NB4 (cell line): ENCODE data around the gene SELENOI.
"Not testable (repeated sequence)": the region's sequence is repeated elsewhere in the genome, so short reads cannot be mapped to it uniquely, and the experiment has no call there.

Experiments
- DNase-seq: peaks from one replicate; pipeline ENCODE4 v3.0.0; 2010; ENCODE audit warnings: low read depth
- H3K4me3 ChIP-seq: one replicate; pipeline ENCODE4 v1.5.1; 2011; ENCODE audit warnings: mild to moderate bottlenecking, low read depth, low read length, moderate library complexity
- MYC ChIP-seq: IDR thresholded peaks from 2 replicates; pipeline ENCODE4 v1.6.1; 2011; ENCODE audit warnings: low read depth, low read length
- POLR2A ChIP-seq: IDR thresholded peaks from 2 replicates; pipeline ENCODE4 v1.6.1; 2011; ENCODE audit warnings: mild to moderate bottlenecking; ENCODE audit not compliant: insufficient read length; ENCODE audit errors: extremely low read depth
- TF ChIP-seq, protein P1 (sequence below): IDR thresholded peaks from 2 replicates; pipeline ENCODE4 v1.6.1; 2011; ENCODE audit warnings: low read depth, low read length
- TF ChIP-seq, protein P2 (sequence below): IDR thresholded peaks from one replicate; pipeline ENCODE4 v1.5.1; 2012; ENCODE audit warnings: low read depth, low read length

The SELENOI gene

DNA sequence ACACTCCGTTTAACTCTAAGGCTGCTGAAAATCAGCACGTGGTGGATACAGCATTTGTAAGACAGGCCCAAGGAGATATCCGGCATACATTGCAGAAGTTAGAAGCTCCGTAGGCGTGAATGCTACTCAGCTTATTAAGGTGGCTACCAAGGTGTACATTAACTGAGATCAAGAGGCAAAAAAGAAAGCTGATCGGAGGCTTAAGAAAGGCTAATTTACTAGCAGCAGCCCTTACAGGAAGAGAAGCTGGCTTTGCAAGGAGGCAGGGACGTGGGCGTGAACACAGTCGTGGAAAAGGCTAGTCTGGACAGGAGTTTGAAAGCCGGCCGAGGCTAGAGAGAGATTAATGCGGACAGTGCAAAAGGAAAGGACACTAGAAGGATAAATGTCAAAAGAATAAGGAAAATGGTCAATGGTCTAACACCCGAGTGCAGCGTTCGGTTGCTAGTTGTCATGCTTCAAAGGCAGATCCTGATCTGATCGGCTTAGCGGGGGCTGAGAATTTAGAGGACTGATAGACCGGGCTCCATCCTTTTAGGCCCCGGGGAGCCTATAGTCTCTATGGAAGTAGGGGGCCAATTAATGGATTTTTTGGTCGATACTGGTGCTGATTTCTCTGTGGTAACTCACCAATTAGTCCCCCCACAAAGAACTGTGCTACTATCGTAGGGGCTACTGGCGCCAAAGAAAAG lies 45.6 kb upstream of the SELENOI start:
- no peak overlapping the region for H3K4me3 ChIP-seq
- DNase-seq = peak; percentile 31
- TF ChIP-seq MYC (0 out of 2 replicates have a peak, but pooled peaks have one; percentile 11), POLR2A (no peak)
- TF ChIP-seq, protein P1, sequence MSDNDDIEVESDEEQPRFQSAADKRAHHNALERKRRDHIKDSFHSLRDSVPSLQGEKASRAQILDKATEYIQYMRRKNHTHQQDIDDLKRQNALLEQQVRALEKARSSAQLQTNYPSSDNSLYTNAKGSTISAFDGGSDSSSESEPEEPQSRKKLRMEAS = peak; percentile 68
- TF ChIP-seq, protein P2, sequence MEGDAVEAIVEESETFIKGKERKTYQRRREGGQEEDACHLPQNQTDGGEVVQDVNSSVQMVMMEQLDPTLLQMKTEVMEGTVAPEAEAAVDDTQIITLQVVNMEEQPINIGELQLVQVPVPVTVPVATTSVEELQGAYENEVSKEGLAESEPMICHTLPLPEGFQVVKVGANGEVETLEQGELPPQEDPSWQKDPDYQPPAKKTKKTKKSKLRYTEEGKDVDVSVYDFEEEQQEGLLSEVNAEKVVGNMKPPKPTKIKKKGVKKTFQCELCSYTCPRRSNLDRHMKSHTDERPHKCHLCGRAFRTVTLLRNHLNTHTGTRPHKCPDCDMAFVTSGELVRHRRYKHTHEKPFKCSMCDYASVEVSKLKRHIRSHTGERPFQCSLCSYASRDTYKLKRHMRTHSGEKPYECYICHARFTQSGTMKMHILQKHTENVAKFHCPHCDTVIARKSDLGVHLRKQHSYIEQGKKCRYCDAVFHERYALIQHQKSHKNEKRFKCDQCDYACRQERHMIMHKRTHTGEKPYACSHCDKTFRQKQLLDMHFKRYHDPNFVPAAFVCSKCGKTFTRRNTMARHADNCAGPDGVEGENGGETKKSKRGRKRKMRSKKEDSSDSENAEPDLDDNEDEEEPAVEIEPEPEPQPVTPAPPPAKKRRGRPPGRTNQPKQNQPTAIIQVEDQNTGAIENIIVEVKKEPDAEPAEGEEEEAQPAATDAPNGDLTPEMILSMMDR = no peak

DNA sequence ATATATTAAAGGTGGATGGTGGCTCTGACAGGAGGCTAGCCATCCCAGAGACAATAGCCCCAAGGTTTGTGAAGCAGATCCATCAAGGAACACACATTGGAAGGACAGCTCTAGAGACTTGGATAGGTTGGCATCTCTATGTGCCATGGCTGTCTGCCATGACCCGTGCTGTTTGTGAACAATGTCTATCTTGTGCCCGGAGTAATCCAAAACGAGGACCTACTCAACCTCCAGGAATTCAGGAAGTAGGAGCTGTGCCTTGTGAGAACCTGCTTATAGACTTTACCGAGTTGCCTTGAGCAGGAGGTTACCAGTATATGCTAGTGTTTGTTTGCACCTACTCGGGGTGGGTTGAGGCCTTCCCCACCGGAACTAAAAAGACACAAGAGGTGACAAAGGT lies 43.1 kb upstream of the SELENOI start:
- no peak overlapping the region for H3K4me3 ChIP-seq
- TF ChIP-seq, protein P1 = no peak
- TF ChIP-seq, protein P2 = no peak
- TF ChIP-seq POLR2A (no peak), MYC (no peak)
- DNase-seq = no peak

DNA sequence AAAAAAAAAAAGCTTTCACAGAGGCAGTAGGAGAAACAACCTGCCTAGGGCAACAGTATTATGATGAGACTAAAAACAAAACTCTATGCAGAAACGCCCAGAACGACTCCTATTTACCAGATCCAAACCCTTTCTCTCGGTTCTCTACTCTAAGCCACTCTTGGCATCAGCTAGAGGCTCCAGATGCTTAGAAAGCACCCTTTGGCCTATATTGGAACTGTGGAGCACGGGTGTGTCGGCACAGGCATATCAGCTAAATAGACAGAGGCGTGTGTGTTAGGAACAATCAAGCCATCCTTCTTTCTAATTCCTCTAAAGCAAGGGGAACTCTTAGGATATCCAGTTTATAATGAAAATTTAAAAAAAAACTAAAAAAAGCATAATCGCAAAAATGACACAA lies 40.8 kb upstream of the SELENOI start:
- H3K4me3 ChIP-seq, DNase-seq: not testable (repeated sequence)

DNA sequence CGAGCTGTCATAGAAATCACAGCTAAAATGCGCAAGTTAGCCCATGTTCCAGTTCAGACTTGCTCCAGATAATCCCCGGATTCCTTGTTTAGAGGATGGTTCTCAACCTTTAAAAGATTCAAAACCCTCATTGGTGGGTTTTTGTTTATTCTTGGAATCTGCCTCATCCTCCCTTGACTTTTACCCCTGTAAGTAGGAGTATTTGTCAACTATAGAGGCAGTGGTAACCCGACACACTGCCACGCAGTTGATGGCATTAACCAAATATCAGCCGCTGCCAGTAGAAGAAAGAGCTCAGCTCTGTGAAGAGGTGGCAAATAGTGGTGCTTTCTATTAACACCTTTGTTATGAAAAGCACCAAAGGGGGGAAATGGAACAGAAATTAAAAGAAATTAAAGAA lies 40.4 kb upstream of the SELENOI start:
- TF ChIP-seq POLR2A (no peak), MYC (no peak)
- TF ChIP-seq, protein P1 = no peak
- TF ChIP-seq, protein P2 = no peak
- H3K4me3 ChIP-seq = no peak overlapping the region
- no peak for DNase-seq

DNA sequence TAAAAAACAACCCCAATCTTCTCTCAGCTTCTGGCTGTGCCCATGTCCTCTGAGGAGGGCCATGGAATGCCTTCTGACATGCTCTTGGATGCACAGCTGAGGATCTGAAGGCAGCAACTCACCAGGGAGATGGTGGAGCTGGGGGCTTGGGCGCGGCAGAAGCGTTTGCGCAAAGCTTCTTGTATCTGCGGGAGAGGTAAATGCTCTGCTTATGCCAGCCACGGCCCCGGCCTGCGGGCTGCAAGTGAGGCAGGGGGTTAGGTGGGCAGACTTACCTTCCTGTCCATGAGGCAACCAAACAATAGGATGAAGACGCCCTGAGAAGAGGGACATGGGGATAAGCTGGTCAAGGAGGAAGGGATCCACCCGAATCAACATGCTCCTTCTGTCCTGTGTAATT lies 36.0 kb upstream of the SELENOI start:
- no peak for DNase-seq
- TF ChIP-seq MYC (no peak), POLR2A (no peak)
- TF ChIP-seq, protein P1 = no peak
- TF ChIP-seq, protein P2 = no peak
- no peak overlapping the region for H3K4me3 ChIP-seq

DNA sequence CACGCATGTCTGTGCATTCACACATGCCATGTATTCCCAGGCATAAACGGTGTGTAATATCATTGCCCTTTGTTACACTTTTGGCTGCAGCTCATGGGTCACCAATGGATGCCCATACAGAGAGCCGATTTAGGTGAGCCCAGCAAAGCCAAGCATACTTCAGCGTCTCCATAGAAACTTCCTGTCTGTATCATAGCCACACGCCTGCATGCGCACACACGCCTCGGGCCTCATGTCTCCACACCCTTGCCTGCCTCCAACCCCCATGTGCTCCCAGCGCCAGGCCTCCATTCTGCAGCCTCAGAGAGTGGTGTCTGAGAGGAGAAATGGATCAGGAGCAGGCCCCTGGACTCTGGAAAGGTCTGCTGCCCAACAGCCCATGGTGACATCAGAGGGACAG lies 33.5 kb upstream of the SELENOI start:
- no peak for DNase-seq
- TF ChIP-seq MYC (no peak), POLR2A (no peak)
- TF ChIP-seq, protein P1 = no peak
- TF ChIP-seq, protein P2 = no peak
- H3K4me3 ChIP-seq = no peak overlapping the region
